Mammary epithelial cell (primary cell): Measurements from ENCODE around the gene ANK2.
"Not testable (repeated sequence)": the region's sequence is repeated elsewhere in the genome, so short reads cannot be mapped to it uniquely, and the experiment has no call there.

Experiments used
- EZH2 ChIP-seq: IDR thresholded peaks from 2 replicates; pipeline ENCODE4 v1.6.1; 2012; ENCODE audit warnings: low read length, inconsistent platforms, borderline replicate concordance
- TF ChIP-seq, protein P1 (sequence below), 2 donors: IDR thresholded peaks in 1 of 2; conservative IDR thresholded peaks in 1 of 2; 2 replicates each; pipeline ENCODE4 v1.5.1; 2011 to 2012; ENCODE audit warnings: inconsistent platforms in 2 of 2, low read length in 2 of 2, mild to moderate bottlenecking in 2 of 2, control low read depth in 1 of 2, low read depth in 1 of 2; ENCODE audit not compliant: insufficient read depth in 1 of 2; ENCODE audit errors: extremely low read depth in 1 of 2

DNA sequence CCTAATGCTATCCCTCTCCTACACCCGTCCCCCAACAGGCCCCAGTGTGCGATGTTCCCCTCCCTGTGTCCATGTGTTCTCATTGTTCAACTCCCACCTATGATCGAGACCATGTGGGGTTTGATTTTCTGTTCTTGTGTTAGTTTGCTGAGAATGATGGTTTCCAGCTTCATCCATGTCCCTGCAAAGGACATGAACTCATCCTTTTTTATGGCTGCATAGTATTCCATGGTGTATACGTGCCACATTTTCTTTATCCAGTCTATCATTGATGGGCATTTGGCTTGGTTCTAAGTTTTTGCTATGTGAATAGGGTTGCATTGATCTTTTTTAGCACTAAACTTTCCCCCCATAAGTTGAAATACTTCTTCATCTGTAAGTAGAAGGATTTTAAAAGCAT is 195.3 kb downstream of the ANK2 start:
- TF ChIP-seq, protein P1, sequence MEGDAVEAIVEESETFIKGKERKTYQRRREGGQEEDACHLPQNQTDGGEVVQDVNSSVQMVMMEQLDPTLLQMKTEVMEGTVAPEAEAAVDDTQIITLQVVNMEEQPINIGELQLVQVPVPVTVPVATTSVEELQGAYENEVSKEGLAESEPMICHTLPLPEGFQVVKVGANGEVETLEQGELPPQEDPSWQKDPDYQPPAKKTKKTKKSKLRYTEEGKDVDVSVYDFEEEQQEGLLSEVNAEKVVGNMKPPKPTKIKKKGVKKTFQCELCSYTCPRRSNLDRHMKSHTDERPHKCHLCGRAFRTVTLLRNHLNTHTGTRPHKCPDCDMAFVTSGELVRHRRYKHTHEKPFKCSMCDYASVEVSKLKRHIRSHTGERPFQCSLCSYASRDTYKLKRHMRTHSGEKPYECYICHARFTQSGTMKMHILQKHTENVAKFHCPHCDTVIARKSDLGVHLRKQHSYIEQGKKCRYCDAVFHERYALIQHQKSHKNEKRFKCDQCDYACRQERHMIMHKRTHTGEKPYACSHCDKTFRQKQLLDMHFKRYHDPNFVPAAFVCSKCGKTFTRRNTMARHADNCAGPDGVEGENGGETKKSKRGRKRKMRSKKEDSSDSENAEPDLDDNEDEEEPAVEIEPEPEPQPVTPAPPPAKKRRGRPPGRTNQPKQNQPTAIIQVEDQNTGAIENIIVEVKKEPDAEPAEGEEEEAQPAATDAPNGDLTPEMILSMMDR (conservative IDR thresholded peaks at IDR 0.05 in 1 of 2, IDR thresholded peaks at IDR 0.05 in 1 of 2; ENCODE audit: extremely low read depth in 1 of 2, insufficient read depth in 1 of 2, low read depth in 1 of 2, low read length in 2 of 2), result not testable (repeated sequence)
- not testable (repeated sequence) for TF ChIP-seq EZH2
